Adrenal gland (tissue), 12 donors: ENCODE data around the gene PRKCSH. TPM values are rescaled to one million over a fixed set of nuclear protein-coding genes. Genes with fewer than 3 reads are reported as not detected.

Experiments used
- DNase-seq, 7 donors: peaks; one replicate each; pipeline ENCODE4 v3.0.0-alpha.2; 2019 to 2020
- H3K27ac ChIP-seq, 5 donors: fragments of 200-600 bp; sonication (generic) in 4 of 5; 1 replicate in 3 of 5; 2 replicates in 2 of 5; pipeline versions ENCODE4 v1.5.1 to v1.8.0; 2016 to 2020; ENCODE audit warnings: mild to moderate bottlenecking in 1 of 5
- H3K27me3 ChIP-seq: fragments of 200-600 bp; 2 replicates; pipeline ENCODE4 v1.8.0; 2021
- H3K36me3 ChIP-seq, 2 donors: fragments of 200-600 bp; replicated peaks in 1 of 2; 1 replicate in 1 of 2; 2 replicates in 1 of 2; pipeline versions ENCODE4 v1.5.1 to v1.8.0; 2018 to 2022
- H3K4me1 ChIP-seq, 2 donors: fragments of 200-600 bp; replicated peaks in 1 of 2; 1 replicate in 1 of 2; 2 replicates in 1 of 2; pipeline versions ENCODE4 v1.5.1 to v1.8.0; 2018 to 2021
- H3K4me3 ChIP-seq, 4 donors: fragments of 200-600 bp; sonication (generic) in 3 of 4; one replicate each; pipeline ENCODE4 v1.5.1; 2016 to 2018
- H3K9me3 ChIP-seq, 3 donors: fragments of 200-600 bp; sonication (generic) in 1 of 3; replicated peaks in 1 of 3; 1 replicate in 2 of 3; 2 replicates in 1 of 3; pipeline versions ENCODE4 v1.5.1 to v1.8.0; 2016 to 2021
- CTCF ChIP-seq, 6 experiments: fragments of 450-650 bp in 4 of 6; fragments of 200-600 bp in 2 of 6; sonication (generic) in 1 of 6; IDR thresholded peaks; 1 replicate in 5 of 6; 2 replicates in 1 of 6; pipeline versions ENCODE4 v1.5.1 to v1.8.0; 2016 to 2021; ENCODE audit warnings: antibody characterized with exemption in 6 of 6, mild to moderate bottlenecking in 2 of 6, moderate library complexity in 1 of 6
- POLR2A ChIP-seq, 2 donors: fragments of 450-650 bp; IDR thresholded peaks; one replicate each; pipeline ENCODE4 v1.6.1; 2017; ENCODE audit warnings: antibody characterized with exemption in 2 of 2, mild to moderate bottlenecking in 2 of 2, moderate library complexity in 1 of 2
- WGBS, 4 donors: extraction: QIAGEN DNeasy Blood & Tissue Kit in 2 of 4; methylation state at CpG; one replicate each; pipeline versions ENCODE4 v1.1.5 to v1.1.7; 2013 to 2017; 5-methylcytosine and 5-hydroxymethylcytosine counted together
- intact Hi-C, 2 donors: fragments of 100-400 bp; cut with DNase I; formaldehyde crosslinking; loops; one replicate each; pipeline versions ENCODE4 v1.14.1 to v1.15.0; 2022 to 2023
- polyA plus RNA-seq, 3 donors: library from polyadenylated mRNA; stranded (reverse); fragments of 200-250 nt in 2 of 3; fragments of 350-450 nt in 1 of 3; fragmentation: Illumina TruSeq in 1 of 3; extraction: RNeasy Lipid Tissue Mini Kit (QIAGEN cat#74804) in 1 of 3; gene quantifications; one replicate each; pipeline ENCODE4 v1.2.3, GENCODE V29; 2013 to 2014
- total RNA-seq, 9 donors: library from RNA; depleted of rRNA in 4 of 9; stranded (reverse); fragments of >200 nt in 4 of 9; fragments of 120-200 nt in 1 of 9; fragmentation: NEBNext Ultra II Directional in 1 of 9; extraction: Animal tissue kit (Norgen Biotek cat#: 25700) in 1 of 9; gene quantifications; one replicate each; pipeline versions ENCODE4 v1.1.0 to v1.2.4, GENCODE V29; 2013 to 2023
- donor health status: healthy with polysubstance abuse.
- donor health status: Bipolar disorder and iron deficiency.
- donor health status: DM: yes; HTN: yes; CAD: no.
- donor health status: DM: no; HTN: no; CAD: no.
- donor health status: DM: no; HTN: no; CAD: no.
- donor health status: DM: yes; HTN: yes; CAD: no.

PRKCSH gene
- total and polyA plus RNA-seq, 12 donors: 64.4 to 359 (median 203) TPM

- peaks cover 0 to 16% of the 10 kb centered on the region in 2 donors for H3K4me1 ChIP-seq
- no peak overlapping the region for H3K27ac ChIP-seq
- 77 to 89% (median 82%) methylated on average over 3 to 4 of the region's 4 CpGs for WGBS, 4 donors
- H3K27me3 ChIP-seq: no peaks in the 10 kb centered on the region
- no peak for DNase-seq
- H3K36me3 ChIP-seq: no peaks in the 10 kb centered on the region
- TF ChIP-seq CTCF (IDR thresholded peaks at IDR 0.05) (no peak), POLR2A (IDR thresholded peaks at IDR 0.05) (no peak)
- intact Hi-C loops: no loop called here
- no peak overlapping the region for H3K4me3 ChIP-seq
- no peaks in the 10 kb centered on the region for H3K9me3 ChIP-seq
Measured at GRCh38 chr19:11408591-11408990, 26.8 kb upstream of the PRKCSH start.

GRCh38 chr19:11410682-11411081 is 24.8 kb upstream of the PRKCSH start:
- TF ChIP-seq CTCF (IDR thresholded peaks at IDR 0.05) (no peak), POLR2A (IDR thresholded peaks at IDR 0.05) (no peak)
- H3K27me3 ChIP-seq: no peaks in the 10 kb centered on the region
- WGBS, 4 donors: 54 to 77% (median 65%) methylated on average over 8 of the region's 8 CpGs

GRCh38 chr19:11414544-11414943 is 20.9 kb upstream of the PRKCSH start:
- Histone ChIP-seq H3K36me3 (no peaks in the 10 kb centered on the region), H3K4me3 (no peak overlapping the region), H3K27ac (no peak overlapping the region), H3K4me1 (peaks cover 0 to 10% of the 10 kb centered on the region in 2 donors), H3K27me3 (no peaks in the 10 kb centered on the region), H3K9me3 (no peaks in the 10 kb centered on the region)
- intact Hi-C loops: no loop called here
- TF ChIP-seq POLR2A (IDR thresholded peaks at IDR 0.05) (no peak), CTCF (IDR thresholded peaks at IDR 0.05) (no peak)
- DNase-seq: no peak
- WGBS, 4 donors: 86 to 97% (median 94%) methylated on average over 2 of the region's 2 CpGs

More at GRCh38 chr19:11410682-11411081, 24.8 kb upstream of the PRKCSH start:
- no peak for DNase-seq
- Histone ChIP-seq H3K27ac (no peak overlapping the region), H3K4me1 (peaks cover 0 to 4% of the 10 kb centered on the region in 2 donors), H3K4me3 (no peak overlapping the region), H3K36me3 (no peaks in the 10 kb centered on the region), H3K9me3 (no peaks in the 10 kb centered on the region)
- intact Hi-C loops: no loop called here

GRCh38 chr19:11416346-11417052 is 18.9 kb upstream of the PRKCSH start:
- Histone ChIP-seq H3K4me1 (peaks cover 6 to 29% of the 10 kb centered on the region in 2 donors), H3K4me3 (no peak overlapping the region), H3K36me3 (no peaks in the 10 kb centered on the region), H3K27ac (no peak overlapping the region), H3K9me3 (no peaks in the 10 kb centered on the region), H3K27me3 (no peaks in the 10 kb centered on the region)
- intact Hi-C loops: no loop called here
- no peak for TF ChIP-seq CTCF (IDR thresholded peaks at IDR 0.05)
- no peak for TF ChIP-seq POLR2A (IDR thresholded peaks at IDR 0.05)
- no peak for DNase-seq
- 94 to 97% (median 95%) methylated on average over 17 of the region's 17 CpGs for WGBS, 4 donors
